HCT116 (cell line): ENCODE results near the gene RAB38. TPM values are rescaled to one million over a fixed set of nuclear protein-coding genes. Genes with fewer than 3 reads are reported as not detected.

ENCODE experiments used
- ATAC-seq: fragments of 200-7000 bp; cut with Tn5 transposase; 2 replicates; pipeline ENCODE4 v1.9.1; 2020; ENCODE audit warnings: mild to moderate bottlenecking, moderate library complexity
- BruUV-seq: library from RNA; stranded (reverse); fragments of 400-500 nt; replicated peaks from 2 replicates; lab custom pipeline; 2021; lab: Mats Ljungman, UMichigan
- CTCF ChIA-PET: fragments of 300-600 bp; sonication (Branson Sonifier 250); formaldehyde crosslinking; loops from one replicate; lab custom pipeline; 2021; ENCODE audit warnings: antibody characterized with exemption; lab: Charles Lee
- POLR2A ChIA-PET: fragments of 300-600, 350-600 bp; sonication (Branson Sonifier 250); formaldehyde crosslinking; loops from one replicate; lab custom pipeline; 2021; ENCODE audit warnings: antibody characterized with exemption; lab: Charles Lee
- RAD21 ChIA-PET, 2 experiments: fragments of 300-600 bp; sonication (Branson Sonifier 250); formaldehyde crosslinking; loops; one replicate each; lab custom pipeline; 2023; ENCODE audit warnings: low total read pairs in 2 of 2; ENCODE audit not compliant: uncharacterized antibody in 2 of 2, unreplicated experiment in 2 of 2, low non-redundant PET in 1 of 2; lab: Charles Lee
- DNase-seq: peaks from one replicate; pipeline ENCODE4 v3.0.0-alpha.2; 2010; ENCODE audit warnings: low read depth, low spot score
- H2AFZ ChIP-seq: fragments of 200-600 bp; shearing (Covaris generic), sonication (generic); 2 replicates; pipeline ENCODE4 v1.6.1; 2017; ENCODE audit warnings: low read depth, mixed run types, mixed read lengths, antibody characterized with exemption, low read length; ENCODE audit not compliant: poor library complexity, severe bottlenecking
- H3K27ac ChIP-seq: 2 replicates; pipeline ENCODE4 v1.5.1; 2012; ENCODE audit warnings: low read depth, low read length
- H3K27me3 ChIP-seq: fragments of 200-600 bp; sonication (generic); 2 replicates; pipeline ENCODE4 v1.6.1; 2016; ENCODE audit warnings: mixed run types, low read length, mixed read lengths; ENCODE audit not compliant: insufficient read depth
- H3K36me3 ChIP-seq, 2 experiments: fragments of 200-500 bp in 1 of 2; fragments of 200-600 bp in 1 of 2; sonication (Bioruptor generic) in 1 of 2; sonication (generic) in 1 of 2; 2 replicates each; pipeline versions ENCODE4 v1.5.1 to v1.6.1; 2014 to 2016; ENCODE audit warnings: low read length in 2 of 2, inconsistent platforms in 1 of 2, mixed read lengths in 1 of 2, mixed run types in 1 of 2; ENCODE audit not compliant: insufficient read depth in 2 of 2, control insufficient read depth in 1 of 2
- H3K4me1 ChIP-seq, 2 experiments: fragments of 200-600 bp in 1 of 2; sonication (generic) in 1 of 2; 2 replicates each; pipeline versions ENCODE4 v1.5.1 to v1.6.1; 2012 to 2017; ENCODE audit warnings: low read length in 2 of 2, inconsistent platforms in 1 of 2, mild to moderate bottlenecking in 1 of 2, mixed read lengths in 1 of 2, mixed run types in 1 of 2, moderate library complexity in 1 of 2; ENCODE audit not compliant: insufficient read depth in 2 of 2, control insufficient read depth in 1 of 2
- H3K4me2 ChIP-seq: fragments of 200-600 bp; sonication (generic); 2 replicates; pipeline ENCODE4 v1.6.1; 2017; ENCODE audit warnings: mixed run types, low read length, mixed read lengths
- H3K4me3 ChIP-seq, 2 experiments: fragments of 200-600 bp in 1 of 2; sonication (generic) in 1 of 2; replicated peaks in 1 of 2; 2 replicates each; pipeline ENCODE4 v1.5.1; 2011 to 2016; ENCODE audit warnings: low read length in 2 of 2, control low read depth in 1 of 2, low read depth in 1 of 2, mild to moderate bottlenecking in 1 of 2, mixed read lengths in 1 of 2, mixed run types in 1 of 2
- H3K79me2 ChIP-seq: fragments of 200-600 bp; sonication (generic); 2 replicates; pipeline ENCODE4 v1.6.1; 2017; ENCODE audit warnings: mild to moderate bottlenecking, mixed run types, low read length, moderate library complexity, mixed read lengths; ENCODE audit not compliant: insufficient read depth
- H3K9ac ChIP-seq: fragments of 200-600 bp; sonication (generic); 2 replicates; pipeline ENCODE4 v1.6.1; 2016; ENCODE audit warnings: low read length, mixed read lengths
- H3K9me2 ChIP-seq: fragments of 200-600 bp; sonication (generic), shearing (Covaris generic); 2 replicates; pipeline ENCODE4 v1.6.1; 2017; ENCODE audit warnings: mixed run types, mild to moderate bottlenecking, moderate library complexity; ENCODE audit not compliant: insufficient read depth
- H3K9me3 ChIP-seq, 2 experiments: fragments of 200-500 bp in 1 of 2; fragments of 200-600 bp in 1 of 2; sonication (Bioruptor generic) in 1 of 2; sonication (generic) in 1 of 2; 2 replicates each; pipeline ENCODE4 v1.6.1; 2014 to 2017; ENCODE audit warnings: low read length in 2 of 2, mixed read lengths in 2 of 2, inconsistent platforms in 1 of 2, low read depth in 1 of 2, mild to moderate bottlenecking in 1 of 2, mixed run types in 1 of 2, moderate library complexity in 1 of 2; ENCODE audit not compliant: control insufficient read depth in 1 of 2, insufficient read depth in 1 of 2
- H4K20me1 ChIP-seq: fragments of 200-600 bp; sonication (generic), shearing (Covaris generic); 2 replicates; pipeline ENCODE4 v1.6.1; 2017; ENCODE audit warnings: mixed run types, mild to moderate bottlenecking, moderate library complexity; ENCODE audit not compliant: insufficient read depth
- CBX3 ChIP-seq: IDR thresholded peaks from 2 replicates; pipeline ENCODE4 v1.6.1; 2012; ENCODE audit warnings: low read depth
- CEBPB ChIP-seq: IDR thresholded peaks from 2 replicates; pipeline ENCODE4 v1.6.1; 2012; ENCODE audit warnings: low read depth
- CTCF ChIP-seq, 3 experiments: fragments of 200-600 bp in 1 of 3; sonication (generic) in 1 of 3; IDR thresholded peaks in 2 of 3; conservative IDR thresholded peaks in 1 of 3; 2 replicates each; pipeline ENCODE4 v1.5.1; 2012 to 2017; ENCODE audit warnings: low read depth in 2 of 3, low read length in 2 of 3, antibody characterized with exemption in 1 of 3, borderline replicate concordance in 1 of 3, control low read depth in 1 of 3, mild to moderate bottlenecking in 1 of 3, mixed read lengths in 1 of 3, mixed run types in 1 of 3, moderate library complexity in 1 of 3; ENCODE audit not compliant: insufficient read depth in 1 of 3
- FOSL1 ChIP-seq: IDR thresholded peaks from 2 replicates; pipeline ENCODE4 v1.6.1; 2012; ENCODE audit warnings: low read depth
- JUND ChIP-seq: IDR thresholded peaks from 2 replicates; pipeline ENCODE4 v1.6.1; 2012
- POLR2A ChIP-seq: IDR thresholded peaks from 2 replicates; pipeline ENCODE4 v1.7.0; 2011; ENCODE audit warnings: borderline replicate concordance; ENCODE audit not compliant: insufficient read depth, insufficient read length; ENCODE audit errors: extremely low read depth
- POLR2AphosphoS5 ChIP-seq: IDR thresholded peaks from 2 replicates; pipeline ENCODE4 v1.6.1; 2011; ENCODE audit warnings: mild to moderate bottlenecking, low read depth, low read length, moderate library complexity
- TCF7L2 ChIP-seq: IDR thresholded peaks from 2 replicates; pipeline ENCODE4 v1.7.0; 2011; ENCODE audit warnings: borderline replicate concordance, inconsistent platforms; ENCODE audit not compliant: insufficient read depth, insufficient read length; ENCODE audit errors: extremely low read depth
- ZBTB33 ChIP-seq: IDR thresholded peaks from 2 replicates; pipeline ENCODE4 v1.6.1; 2011; ENCODE audit warnings: mild to moderate bottlenecking, low read length, moderate library complexity; ENCODE audit not compliant: insufficient replicate concordance; ENCODE audit errors: extremely low read depth
- intact Hi-C: fragments of 100-400 bp; cut with micrococcal nuclease; formaldehyde crosslinking; loops from 2 replicates; pipeline ENCODE4 v1.10.0; 2022
- total RNA-seq: library from RNA; stranded (reverse); gene quantifications from one replicate; pipeline ENCODE4 v1.2.1, GENCODE V29; 2021; ENCODE audit not compliant: unreplicated experiment

Gene RAB38
- total RNA-seq, 1 experiment from 2014 or later, result 15.1 TPM

GRCh38 chr11:88089134-88089533 lies 86.1 kb downstream of the RAB38 start:
- H3K27ac ChIP-seq, result no peak overlapping the region
- CTCF ChIA-PET, result no interaction called here
- no peak overlapping the region for H2AFZ ChIP-seq
- no peaks in the 10 kb centered on the region for H3K27me3 ChIP-seq
- no peaks in the 10 kb centered on the region for H3K36me3 ChIP-seq
- no peak for TF ChIP-seq CTCF (IDR thresholded peaks at IDR 0.05 in 2 of 3, conservative IDR thresholded peaks at IDR 0.05 in 1 of 3; ENCODE audit: borderline replicate concordance in 1 of 3, insufficient read depth in 1 of 3, low read depth in 2 of 3, low read length in 2 of 3)
- no peak for TF ChIP-seq POLR2A
- no peak for TF ChIP-seq ZBTB33
- no peak for TF ChIP-seq TCF7L2
- TF ChIP-seq FOSL1, result no peak
- TF ChIP-seq POLR2AphosphoS5, result no peak
- no peak for TF ChIP-seq JUND
- TF ChIP-seq CEBPB, result no peak
- TF ChIP-seq CBX3, result no peak
- H3K79me2 ChIP-seq, result no peaks in the 10 kb centered on the region
- no peaks in the 10 kb centered on the region for H4K20me1 ChIP-seq
- no peak overlapping the region for H3K4me2 ChIP-seq
- POLR2A ChIA-PET, result no interaction called here
- H3K9ac ChIP-seq, result no peak overlapping the region
- DNase-seq (no peak), ATAC-seq (no peak)
- no peak overlapping the region for H3K4me3 ChIP-seq
- H3K9me3 ChIP-seq, result no peaks in the 10 kb centered on the region
- RAD21 ChIA-PET, result no interaction called here
- H3K9me2 ChIP-seq, result no peaks in the 10 kb centered on the region
- no TSS peak for BruUV-seq
- no peaks in the 10 kb centered on the region for H3K4me1 ChIP-seq
- intact Hi-C loops, result no loop called here
